Esophagus muscularis mucosa (tissue), 4 donors: ENCODE data around the gene FHL3. TPM values are rescaled to one million over a fixed set of nuclear protein-coding genes. Genes with fewer than 3 reads are reported as not detected.

Experiments used
- DNase-seq: peaks from one replicate; pipeline ENCODE4 v3.0.0-alpha.2; 2017; ENCODE audit errors: extremely low spot score
- H3K27ac ChIP-seq, 4 donors: fragments of 200-600 bp; sonication (generic); replicated peaks in 1 of 4; 1 replicate in 3 of 4; 2 replicates in 1 of 4; pipeline ENCODE4 v1.5.1; 2016 to 2019; ENCODE audit warnings: mild to moderate bottlenecking in 1 of 4
- H3K27me3 ChIP-seq, 4 donors: fragments of 200-600 bp; sonication (generic); one replicate each; pipeline versions ENCODE4 v1.5.1 to v1.6.0; 2016 to 2019
- H3K36me3 ChIP-seq, 4 donors: fragments of 200-600 bp; sonication (generic); one replicate each; pipeline ENCODE4 v1.5.1; 2016 to 2019
- H3K4me1 ChIP-seq, 4 donors: fragments of 200-600 bp; sonication (generic); one replicate each; pipeline ENCODE4 v1.5.1; 2016 to 2019
- H3K4me3 ChIP-seq, 4 donors: fragments of 200-600 bp; sonication (generic); 1 replicate in 2 of 4; 2 replicates in 2 of 4; pipeline ENCODE4 v1.5.1; 2016 to 2019; ENCODE audit warnings: mild to moderate bottlenecking in 4 of 4, moderate library complexity in 1 of 4
- H3K9me3 ChIP-seq, 4 donors: fragments of 200-600 bp; sonication (generic); 1 replicate in 3 of 4; 2 replicates in 1 of 4; pipeline ENCODE4 v1.5.1; 2016 to 2019
- EP300 ChIP-seq: sonication (generic); formaldehyde crosslinking; IDR thresholded peaks from one replicate; pipeline ENCODE4 v1.6.1; 2017; ENCODE audit warnings: antibody characterized with exemption
- POLR2A ChIP-seq: fragments of 450-650 bp; IDR thresholded peaks from one replicate; pipeline ENCODE4 v1.6.1; 2017; ENCODE audit warnings: antibody characterized with exemption, moderate library complexity, mild to moderate bottlenecking, low read depth
- POLR2AphosphoS5 ChIP-seq, 2 donors: sonication (generic); formaldehyde crosslinking; IDR thresholded peaks; one replicate each; pipeline ENCODE4 v1.6.1; 2017; ENCODE audit warnings: antibody characterized with exemption in 2 of 2
- WGBS: methylation state at CpG from one replicate; pipeline ENCODE4 v1.1.5; 2018; 5-methylcytosine and 5-hydroxymethylcytosine counted together
- intact Hi-C: fragments of 100-400 bp; cut with DNase I; formaldehyde crosslinking; loops from one replicate; pipeline ENCODE4 v1.15.1; 2023
- total RNA-seq, 4 donors: library from RNA; depleted of rRNA; stranded (reverse); fragments of >200 nt; gene quantifications; one replicate each; pipeline versions ENCODE4 v1.1.0 to v1.2.1, GENCODE V29; 2016
- TF ChIP-seq, protein P1 (sequence below), 3 experiments: fragments of 200-600 bp in 2 of 3; fragments of 450-650 bp in 1 of 3; sonication (generic) in 2 of 3; IDR thresholded peaks; one replicate each; pipeline ENCODE4 v1.5.1; 2017 to 2019; ENCODE audit warnings: antibody characterized with exemption in 3 of 3, mild to moderate bottlenecking in 2 of 3, moderate library complexity in 1 of 3

The FHL3 gene
- total RNA-seq, 4 donors from 2014 or later, result 38.3 to 76.9 (median 52.9) TPM

DNA sequence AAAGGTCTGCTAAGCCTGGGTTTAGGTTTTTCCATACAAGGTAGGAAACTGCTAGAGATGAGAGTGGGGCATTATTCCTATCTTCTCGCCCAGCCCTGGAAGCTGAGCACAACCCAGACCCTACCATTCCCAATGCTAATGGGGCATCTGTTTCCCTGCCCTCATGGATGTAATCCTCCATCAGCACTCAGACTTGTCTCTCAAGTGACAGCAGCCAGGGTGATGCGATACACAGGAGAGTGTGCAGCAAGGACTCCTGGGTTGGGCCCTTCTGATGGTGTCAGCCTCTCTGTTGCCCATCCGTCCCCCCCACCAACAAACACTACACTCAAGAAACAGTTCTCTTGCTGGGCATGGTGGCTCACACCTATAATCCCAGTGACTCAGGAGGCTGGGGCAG is 52.6 kb downstream of the FHL3 start:
- Histone ChIP-seq H3K27ac (no peak overlapping the region), H3K36me3 (peaks cover 15 to 25% (median 20%) of the 10 kb centered on the region in 4 donors), H3K27me3 (no peaks in the 10 kb centered on the region), H3K4me3 (no peak overlapping the region), H3K9me3 (no peaks in the 10 kb centered on the region), H3K4me1 (peaks cover 0 to under 1% (median 0%) of the 10 kb centered on the region in 4 donors)
- 78% methylated on average over 3 of the region's 3 CpGs for WGBS
- intact Hi-C loops, result no loop called here
- TF ChIP-seq, protein P1, sequence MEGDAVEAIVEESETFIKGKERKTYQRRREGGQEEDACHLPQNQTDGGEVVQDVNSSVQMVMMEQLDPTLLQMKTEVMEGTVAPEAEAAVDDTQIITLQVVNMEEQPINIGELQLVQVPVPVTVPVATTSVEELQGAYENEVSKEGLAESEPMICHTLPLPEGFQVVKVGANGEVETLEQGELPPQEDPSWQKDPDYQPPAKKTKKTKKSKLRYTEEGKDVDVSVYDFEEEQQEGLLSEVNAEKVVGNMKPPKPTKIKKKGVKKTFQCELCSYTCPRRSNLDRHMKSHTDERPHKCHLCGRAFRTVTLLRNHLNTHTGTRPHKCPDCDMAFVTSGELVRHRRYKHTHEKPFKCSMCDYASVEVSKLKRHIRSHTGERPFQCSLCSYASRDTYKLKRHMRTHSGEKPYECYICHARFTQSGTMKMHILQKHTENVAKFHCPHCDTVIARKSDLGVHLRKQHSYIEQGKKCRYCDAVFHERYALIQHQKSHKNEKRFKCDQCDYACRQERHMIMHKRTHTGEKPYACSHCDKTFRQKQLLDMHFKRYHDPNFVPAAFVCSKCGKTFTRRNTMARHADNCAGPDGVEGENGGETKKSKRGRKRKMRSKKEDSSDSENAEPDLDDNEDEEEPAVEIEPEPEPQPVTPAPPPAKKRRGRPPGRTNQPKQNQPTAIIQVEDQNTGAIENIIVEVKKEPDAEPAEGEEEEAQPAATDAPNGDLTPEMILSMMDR (IDR thresholded peaks at IDR 0.05), result no peak
- TF ChIP-seq POLR2AphosphoS5 (IDR thresholded peaks at IDR 0.05) (no peak), EP300 (no peak), POLR2A (no peak)
- no peak for DNase-seq

DNA sequence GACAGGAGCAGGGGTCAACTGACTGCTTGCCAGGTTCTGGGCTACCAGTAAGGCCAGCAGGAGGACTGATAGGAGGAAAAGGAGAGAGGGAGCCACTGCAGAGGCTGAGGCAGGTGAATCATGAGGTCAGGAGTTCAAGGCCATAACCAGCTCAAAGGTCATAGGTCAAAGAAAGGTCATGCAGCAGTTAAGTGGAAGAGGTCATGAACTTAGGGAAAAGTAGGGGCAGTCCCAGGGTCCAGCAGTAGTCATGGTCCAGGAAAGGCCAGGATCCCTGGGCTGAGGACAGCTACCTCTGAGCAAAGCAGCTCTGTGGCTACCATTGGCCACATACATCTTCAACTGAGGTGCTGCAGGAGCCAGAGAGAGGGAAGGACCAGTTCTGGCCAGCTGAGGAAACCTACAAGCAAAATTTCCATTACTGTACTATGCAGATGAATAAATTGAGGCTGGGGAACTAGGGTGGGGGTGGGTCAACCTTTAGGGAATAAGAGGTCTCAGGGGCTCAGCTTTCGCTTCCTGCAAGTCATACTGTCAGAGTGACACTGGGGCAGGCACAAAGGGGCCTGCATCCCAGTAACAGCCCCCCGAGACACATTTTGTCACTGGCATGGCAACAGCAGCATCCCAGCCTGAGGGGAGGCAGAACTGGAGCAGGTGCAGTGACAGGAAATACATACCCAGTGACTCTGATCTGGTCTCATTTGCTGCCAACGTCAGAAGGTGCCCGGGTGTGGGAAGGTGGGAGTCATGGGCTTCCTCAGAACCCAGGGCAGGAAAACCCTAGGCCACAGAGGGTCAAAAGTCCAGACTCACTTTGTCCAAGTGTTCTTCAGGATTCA is 53.3 kb downstream of the FHL3 start:
- Histone ChIP-seq H3K9me3 (no peaks in the 10 kb centered on the region), H3K36me3 (peaks cover 7 to 17% (median 13%) of the 10 kb centered on the region in 4 donors), H3K27me3 (no peaks in the 10 kb centered on the region), H3K4me1 (peaks cover 6 to 8% (median 7%) of the 10 kb centered on the region in 4 donors), H3K4me3 (no peak overlapping the region), H3K27ac (no peak overlapping the region)
- TF ChIP-seq EP300 (no peak), POLR2AphosphoS5 (IDR thresholded peaks at IDR 0.05) (no peak), POLR2A (no peak)
- TF ChIP-seq, protein P1 (IDR thresholded peaks at IDR 0.05), result no peak
- intact Hi-C loops, result no loop called here
- no peak for DNase-seq
- 78% methylated on average over 4 of the region's 4 CpGs for WGBS

DNA sequence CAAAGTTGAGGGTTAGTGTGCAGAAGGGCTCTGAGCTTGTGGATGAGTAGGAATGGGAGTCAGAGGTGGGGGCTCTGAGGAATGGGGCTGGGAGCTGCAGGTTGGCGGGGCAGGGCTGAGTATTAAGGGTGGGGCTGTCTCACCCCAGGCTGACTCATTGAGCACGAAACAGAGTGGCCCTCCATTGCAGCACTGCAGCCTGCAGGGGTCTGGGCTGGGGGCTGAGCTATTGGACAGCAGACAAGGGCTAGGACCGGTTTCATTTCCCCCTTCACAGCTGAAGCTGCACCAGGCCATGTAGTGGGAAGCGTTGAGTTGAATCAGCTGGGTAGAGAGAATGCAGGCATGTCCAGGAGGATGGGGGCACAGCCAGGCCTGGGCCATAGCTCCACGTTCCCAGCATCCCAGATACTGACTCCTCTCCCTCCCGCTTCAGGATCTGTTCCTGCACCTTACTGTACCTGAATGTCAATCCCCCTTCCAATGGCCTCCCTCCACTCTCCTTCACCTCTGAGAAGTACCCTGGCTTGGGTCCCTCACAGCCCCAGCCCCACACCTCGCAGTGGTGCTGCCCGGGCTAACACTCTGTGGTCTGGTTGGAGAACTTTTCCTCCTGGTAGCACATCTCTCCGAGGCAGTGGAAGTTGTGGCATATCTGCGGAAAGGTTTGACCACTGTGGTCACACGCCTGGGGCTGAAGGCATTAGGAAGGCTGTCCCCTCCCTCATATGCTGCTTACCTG is 54.1 kb downstream of the FHL3 start:
- Histone ChIP-seq H3K36me3 (peaks cover 0 to 10% (median 5%) of the 10 kb centered on the region in 4 donors), H3K4me1 (peaks cover 9 to 11% (median 10%) of the 10 kb centered on the region in 4 donors), H3K27ac (no peak overlapping the region), H3K4me3 (no peak overlapping the region), H3K9me3 (no peaks in the 10 kb centered on the region), H3K27me3 (no peaks in the 10 kb centered on the region)
- TF ChIP-seq EP300, result no peak
- no peak for TF ChIP-seq POLR2A
- TF ChIP-seq, protein P1 (IDR thresholded peaks at IDR 0.05), result no peak
- TF ChIP-seq POLR2AphosphoS5 (IDR thresholded peaks at IDR 0.05), result no peak
- DNase-seq, result no peak
- WGBS, result 86% methylated on average over 10 of the region's 11 CpGs
- intact Hi-C loops, result no loop called here

DNA sequence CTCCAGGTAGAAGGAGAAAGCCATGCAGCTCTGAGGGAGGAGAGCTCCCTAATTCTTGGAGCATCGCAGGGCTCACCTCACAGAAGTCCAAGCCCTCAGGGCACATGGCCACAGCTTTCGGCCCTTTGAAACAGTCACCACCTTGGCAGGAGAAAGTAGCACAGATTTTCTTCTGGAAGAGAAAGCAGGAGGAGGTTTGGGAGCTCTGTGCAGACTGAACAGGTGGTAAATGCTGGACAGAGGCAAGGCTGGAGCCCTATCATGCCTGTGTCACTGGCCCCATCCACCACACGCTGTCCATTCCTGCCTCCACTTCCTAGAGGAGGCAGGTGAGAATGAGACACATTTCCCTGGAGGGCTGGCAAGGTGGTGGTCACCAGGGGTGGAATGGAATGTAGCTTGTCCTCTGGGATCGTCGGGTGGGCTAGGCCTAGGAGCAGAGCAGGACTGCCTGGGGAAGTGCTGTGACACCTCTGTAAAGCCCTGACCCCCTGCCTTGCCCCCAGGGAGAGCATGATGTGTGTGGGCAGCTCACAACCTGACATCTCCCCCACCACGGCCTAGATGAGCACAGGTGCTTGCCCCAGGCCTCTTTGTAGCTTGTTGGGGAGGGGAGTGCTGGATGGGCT is 55.7 kb downstream of the FHL3 start:
- DNase-seq, result no peak
- no peak overlapping the region for H3K4me3 ChIP-seq
- peaks cover 23 to 27% (median 25%) of the 10 kb centered on the region in 4 donors for H3K4me1 ChIP-seq
- intact Hi-C loops, result no loop called here
- WGBS, result 60% methylated on average over 6 of the region's 6 CpGs
- no peak overlapping the region for H3K27ac ChIP-seq
- peaks cover 8 to 10% (median 8%) of the 10 kb centered on the region in 4 donors for H3K36me3 ChIP-seq
- H3K9me3 ChIP-seq, result no peaks in the 10 kb centered on the region
- no peaks in the 10 kb centered on the region for H3K27me3 ChIP-seq
- TF ChIP-seq EP300, result no peak
- TF ChIP-seq POLR2A, result no peak
- no peak for TF ChIP-seq POLR2AphosphoS5 (IDR thresholded peaks at IDR 0.05)
- TF ChIP-seq, protein P1 (IDR thresholded peaks at IDR 0.05), result no peak
